ENCODE data around the gene SHMT2.

DNA sequence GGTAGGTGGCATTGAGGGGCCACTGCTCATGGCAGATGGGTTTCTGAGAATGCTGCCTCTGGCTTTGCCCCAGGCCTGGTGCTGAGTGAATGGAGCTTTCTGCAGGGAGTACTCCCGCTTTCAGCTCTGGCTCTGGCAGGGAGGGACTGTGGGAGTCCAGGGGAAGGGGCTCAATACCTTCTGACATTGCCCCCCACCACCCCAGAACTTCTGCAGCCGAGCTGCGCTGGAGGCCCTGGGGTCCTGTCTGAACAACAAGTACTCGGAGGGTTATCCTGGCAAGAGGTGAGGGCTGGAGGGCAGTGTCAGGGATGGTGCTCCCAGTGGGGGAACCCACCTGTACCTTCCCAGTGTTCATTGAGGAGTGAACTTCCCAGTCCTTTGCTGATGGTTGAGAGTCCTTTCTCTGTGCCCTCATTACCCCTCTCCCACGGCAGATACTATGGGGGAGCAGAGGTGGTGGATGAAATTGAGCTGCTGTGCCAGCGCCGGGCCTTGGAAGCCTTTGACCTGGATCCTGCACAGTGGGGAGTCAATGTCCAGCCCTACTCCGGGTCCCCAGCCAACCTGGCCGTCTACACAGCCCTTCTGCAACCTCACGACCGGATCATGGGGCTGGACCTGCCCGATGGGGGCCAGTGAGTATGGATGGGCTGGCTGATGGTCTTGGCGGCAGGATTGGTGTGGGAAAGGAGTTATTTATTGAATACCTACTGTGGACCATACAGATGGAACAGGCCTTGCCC is 1.9 kb downstream of the SHMT2 start:
- TF ChIP-seq, protein P1, sequence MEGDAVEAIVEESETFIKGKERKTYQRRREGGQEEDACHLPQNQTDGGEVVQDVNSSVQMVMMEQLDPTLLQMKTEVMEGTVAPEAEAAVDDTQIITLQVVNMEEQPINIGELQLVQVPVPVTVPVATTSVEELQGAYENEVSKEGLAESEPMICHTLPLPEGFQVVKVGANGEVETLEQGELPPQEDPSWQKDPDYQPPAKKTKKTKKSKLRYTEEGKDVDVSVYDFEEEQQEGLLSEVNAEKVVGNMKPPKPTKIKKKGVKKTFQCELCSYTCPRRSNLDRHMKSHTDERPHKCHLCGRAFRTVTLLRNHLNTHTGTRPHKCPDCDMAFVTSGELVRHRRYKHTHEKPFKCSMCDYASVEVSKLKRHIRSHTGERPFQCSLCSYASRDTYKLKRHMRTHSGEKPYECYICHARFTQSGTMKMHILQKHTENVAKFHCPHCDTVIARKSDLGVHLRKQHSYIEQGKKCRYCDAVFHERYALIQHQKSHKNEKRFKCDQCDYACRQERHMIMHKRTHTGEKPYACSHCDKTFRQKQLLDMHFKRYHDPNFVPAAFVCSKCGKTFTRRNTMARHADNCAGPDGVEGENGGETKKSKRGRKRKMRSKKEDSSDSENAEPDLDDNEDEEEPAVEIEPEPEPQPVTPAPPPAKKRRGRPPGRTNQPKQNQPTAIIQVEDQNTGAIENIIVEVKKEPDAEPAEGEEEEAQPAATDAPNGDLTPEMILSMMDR (conservative IDR thresholded peaks at IDR 0.05 in 1 of 2, IDR thresholded peaks at IDR 0.05 in 1 of 2; ENCODE audit: extremely low read depth in 1 of 2, insufficient read depth in 1 of 2, low read depth in 1 of 2, low read length in 2 of 2) = no peak
- no peak for TF ChIP-seq EZH2 (IDR thresholded peaks at IDR 0.05; ENCODE audit: borderline replicate concordance, low read length)
